Uterus (tissue), 2 donors: Measurements from ENCODE around the gene CLEC19A.

Experiments
- POLR2A ChIP-seq, 2 donors: fragments of 450-650 bp; IDR thresholded peaks; one replicate each; pipeline ENCODE4 v1.6.1; 2016; ENCODE audit warnings: antibody characterized with exemption in 2 of 2, mild to moderate bottlenecking in 1 of 2, moderate library complexity in 1 of 2
- TF ChIP-seq, protein P1 (sequence below), 4 experiments: fragments of 200-600 bp in 2 of 4; fragments of 450-650 bp in 2 of 4; sonication (generic) in 2 of 4; IDR thresholded peaks; one replicate each; pipeline ENCODE4 v1.5.1; 2016 to 2019; ENCODE audit warnings: antibody characterized with exemption in 4 of 4, mild to moderate bottlenecking in 2 of 4, moderate library complexity in 1 of 4

DNA sequence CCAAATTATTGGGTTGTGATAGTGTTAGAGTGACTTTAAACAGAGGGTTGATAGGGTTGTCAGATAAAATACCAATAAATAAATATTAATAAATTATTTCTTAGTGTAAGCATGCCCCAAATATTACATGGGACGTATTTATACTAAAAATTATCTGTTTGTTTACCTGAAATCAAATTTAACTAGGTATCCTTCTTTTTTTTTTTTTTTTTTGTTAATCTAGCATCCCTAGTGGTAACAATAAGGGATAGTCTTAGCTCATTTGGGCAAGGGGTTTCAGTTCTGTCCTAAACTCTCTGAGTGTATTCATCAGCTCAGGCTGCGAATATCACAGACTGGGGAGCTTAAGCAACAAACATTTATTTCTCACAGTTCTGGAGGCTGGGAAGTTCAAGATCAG is 1.3 kb downstream of the CLEC19A start:
- TF ChIP-seq, protein P1, sequence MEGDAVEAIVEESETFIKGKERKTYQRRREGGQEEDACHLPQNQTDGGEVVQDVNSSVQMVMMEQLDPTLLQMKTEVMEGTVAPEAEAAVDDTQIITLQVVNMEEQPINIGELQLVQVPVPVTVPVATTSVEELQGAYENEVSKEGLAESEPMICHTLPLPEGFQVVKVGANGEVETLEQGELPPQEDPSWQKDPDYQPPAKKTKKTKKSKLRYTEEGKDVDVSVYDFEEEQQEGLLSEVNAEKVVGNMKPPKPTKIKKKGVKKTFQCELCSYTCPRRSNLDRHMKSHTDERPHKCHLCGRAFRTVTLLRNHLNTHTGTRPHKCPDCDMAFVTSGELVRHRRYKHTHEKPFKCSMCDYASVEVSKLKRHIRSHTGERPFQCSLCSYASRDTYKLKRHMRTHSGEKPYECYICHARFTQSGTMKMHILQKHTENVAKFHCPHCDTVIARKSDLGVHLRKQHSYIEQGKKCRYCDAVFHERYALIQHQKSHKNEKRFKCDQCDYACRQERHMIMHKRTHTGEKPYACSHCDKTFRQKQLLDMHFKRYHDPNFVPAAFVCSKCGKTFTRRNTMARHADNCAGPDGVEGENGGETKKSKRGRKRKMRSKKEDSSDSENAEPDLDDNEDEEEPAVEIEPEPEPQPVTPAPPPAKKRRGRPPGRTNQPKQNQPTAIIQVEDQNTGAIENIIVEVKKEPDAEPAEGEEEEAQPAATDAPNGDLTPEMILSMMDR (IDR thresholded peaks at IDR 0.05), result no peak
- TF ChIP-seq POLR2A (IDR thresholded peaks at IDR 0.05), result no peak
